ENCODE results near the gene PRPF38A.

- no peak for TF ChIP-seq CTCF (IDR thresholded peaks at IDR 0.05; ENCODE audit: insufficient read depth, low read depth, low read length)
- TF ChIP-seq EZH2 (IDR thresholded peaks at IDR 0.05; ENCODE audit: insufficient read depth, low read length), result no peak
Measured at GRCh38 chr1:52360595-52360968, 43.8 kb upstream of the PRPF38A start.

All from astrocyte (in vitro differentiated cells and primary cell).